GM13976 (cell line): ENCODE measurements around the gene PCDHGB5.
A peak's percentile ranks its signal among the peaks of the same experiment; 100 is the strongest.
"Not testable (repeated sequence)": the region's sequence is repeated elsewhere in the genome, so short reads cannot be mapped to it uniquely, and the experiment has no call there.

Experiments used
- DNase-seq: peaks from one replicate; pipeline ENCODE4 v3.0.0; 2012; ENCODE audit warnings: low spot score
- in situ Hi-C: fragments of 300-500 bp; cut with MboI; formaldehyde crosslinking; loops from one replicate; pipeline ENCODE4 v1.12.0; 2022; ENCODE audit warnings: low sequenced_read_pairs, mixed read lengths, inconsistent platforms; ENCODE audit not compliant: unreplicated experiment
- TF ChIP-seq, protein P1 (sequence below): IDR thresholded peaks from 2 replicates; pipeline ENCODE4 v1.5.1; 2012; ENCODE audit warnings: borderline replicate concordance, mild to moderate bottlenecking; ENCODE audit not compliant: insufficient read depth; ENCODE audit errors: extremely low read depth, missing control alignments, control extremely low read depth

The PCDHGB5 gene

DNA sequence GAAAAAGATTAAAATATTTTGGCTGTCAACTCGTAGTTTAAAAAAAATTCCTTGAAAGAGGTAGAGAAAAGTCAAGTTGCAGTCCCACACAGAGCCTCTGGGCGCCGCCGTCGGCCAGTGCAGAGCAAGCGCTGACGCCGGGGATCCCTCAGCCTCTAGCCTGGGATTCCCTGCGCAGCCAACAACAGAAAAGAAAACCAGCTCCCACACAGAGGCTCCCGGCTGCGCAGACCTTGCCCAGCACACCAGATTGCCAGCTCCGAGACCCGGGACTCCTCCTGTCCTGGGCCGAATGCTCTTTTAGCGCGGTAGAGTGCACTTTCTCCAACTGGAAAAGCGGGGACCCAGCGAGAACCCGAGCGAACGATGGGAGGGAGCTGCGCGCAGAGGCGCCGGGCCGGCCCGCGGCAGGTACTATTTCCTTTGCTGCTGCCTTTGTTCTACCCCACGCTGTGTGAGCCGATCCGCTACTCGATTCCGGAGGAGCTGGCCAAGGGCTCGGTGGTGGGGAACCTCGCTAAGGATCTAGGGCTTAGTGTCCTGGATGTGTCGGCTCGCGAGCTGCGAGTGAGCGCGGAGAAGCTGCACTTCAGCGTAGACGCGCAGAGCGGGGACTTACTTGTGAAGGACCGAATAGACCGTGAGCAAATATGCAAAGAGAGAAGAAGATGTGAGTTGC lies 19.9 kb downstream of the PCDHGB5 start, which contains the start of gene PCDHGB7:
PCDHGB7 (plus strand) TSS at position 184 of the 679 bp plus-strand sequence; CDS start at position 367, 183 bp downstream.
- peak; percentile 82 for DNase-seq
- TF ChIP-seq, protein P1, sequence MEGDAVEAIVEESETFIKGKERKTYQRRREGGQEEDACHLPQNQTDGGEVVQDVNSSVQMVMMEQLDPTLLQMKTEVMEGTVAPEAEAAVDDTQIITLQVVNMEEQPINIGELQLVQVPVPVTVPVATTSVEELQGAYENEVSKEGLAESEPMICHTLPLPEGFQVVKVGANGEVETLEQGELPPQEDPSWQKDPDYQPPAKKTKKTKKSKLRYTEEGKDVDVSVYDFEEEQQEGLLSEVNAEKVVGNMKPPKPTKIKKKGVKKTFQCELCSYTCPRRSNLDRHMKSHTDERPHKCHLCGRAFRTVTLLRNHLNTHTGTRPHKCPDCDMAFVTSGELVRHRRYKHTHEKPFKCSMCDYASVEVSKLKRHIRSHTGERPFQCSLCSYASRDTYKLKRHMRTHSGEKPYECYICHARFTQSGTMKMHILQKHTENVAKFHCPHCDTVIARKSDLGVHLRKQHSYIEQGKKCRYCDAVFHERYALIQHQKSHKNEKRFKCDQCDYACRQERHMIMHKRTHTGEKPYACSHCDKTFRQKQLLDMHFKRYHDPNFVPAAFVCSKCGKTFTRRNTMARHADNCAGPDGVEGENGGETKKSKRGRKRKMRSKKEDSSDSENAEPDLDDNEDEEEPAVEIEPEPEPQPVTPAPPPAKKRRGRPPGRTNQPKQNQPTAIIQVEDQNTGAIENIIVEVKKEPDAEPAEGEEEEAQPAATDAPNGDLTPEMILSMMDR = peak; percentile 52
- in situ Hi-C loops = not testable (repeated sequence)

DNA sequence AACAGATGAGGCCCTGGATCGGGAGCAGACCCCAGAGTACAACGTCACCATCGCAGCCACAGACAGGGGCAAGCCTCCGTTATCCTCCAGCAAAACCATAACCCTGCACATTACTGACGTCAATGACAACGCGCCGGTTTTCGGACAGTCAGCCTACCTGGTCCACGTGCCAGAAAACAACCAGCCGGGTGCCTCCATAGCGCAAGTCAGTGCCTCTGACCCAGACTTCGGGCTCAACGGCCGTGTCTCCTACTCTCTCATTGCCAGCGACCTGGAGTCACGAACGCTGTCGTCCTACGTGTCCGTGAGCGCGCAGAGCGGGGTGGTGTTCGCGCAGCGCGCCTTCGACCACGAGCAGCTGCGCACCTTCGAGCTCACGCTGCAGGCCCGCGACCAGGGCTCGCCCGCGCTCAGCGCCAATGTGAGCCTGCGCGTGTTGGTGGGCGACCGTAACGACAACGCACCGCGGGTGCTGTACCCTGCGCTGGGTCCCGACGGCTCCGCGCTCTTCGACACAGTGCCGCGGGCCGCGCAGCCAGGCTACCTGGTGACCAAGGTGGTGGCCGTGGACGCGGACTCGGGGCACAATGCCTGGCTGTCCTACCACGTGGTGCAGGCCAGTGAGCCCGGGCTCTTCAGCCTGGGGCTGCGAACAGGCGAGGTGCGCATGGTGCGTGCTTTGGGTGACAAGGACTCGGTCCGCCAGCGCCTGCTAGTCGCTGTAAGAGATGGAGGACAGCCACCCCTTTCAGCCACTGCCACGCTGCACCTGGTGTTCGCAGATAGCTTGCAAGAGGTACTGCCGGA lies 21.5 kb downstream of the PCDHGB5 start:
- no peak for DNase-seq
- TF ChIP-seq, protein P1 = no peak
- in situ Hi-C loops = no loop called here

DNA sequence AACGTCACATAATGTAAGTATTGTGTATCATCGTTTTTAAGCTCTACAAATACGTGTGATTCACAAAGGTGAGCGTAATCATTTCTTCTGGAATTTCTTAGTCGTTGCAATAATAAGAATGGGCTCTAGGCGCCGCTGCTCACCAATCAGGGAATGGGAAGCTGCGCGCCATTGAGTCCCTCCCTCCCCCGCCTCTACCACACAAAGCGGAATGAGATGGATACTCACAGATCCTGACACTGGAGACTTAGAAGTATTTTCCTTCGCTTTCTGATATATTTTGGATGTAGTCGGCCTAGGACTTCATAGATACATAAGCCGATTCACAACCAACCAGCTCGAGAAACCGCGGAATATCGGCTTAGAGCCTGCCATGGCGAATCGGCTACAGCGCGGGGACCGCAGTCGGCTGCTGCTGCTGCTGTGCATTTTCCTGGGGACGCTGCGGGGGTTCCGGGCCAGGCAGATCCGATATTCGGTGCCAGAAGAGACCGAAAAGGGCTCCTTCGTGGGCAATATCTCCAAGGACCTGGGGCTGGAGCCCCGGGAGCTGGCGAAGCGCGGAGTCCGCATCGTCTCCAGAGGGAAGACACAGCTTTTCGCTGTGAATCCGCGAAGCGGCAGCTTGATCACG lies 23.2 kb downstream of the PCDHGB5 start, which contains the start of gene PCDHGA11:
PCDHGA11 (plus strand) TSS at position 197 of the 634 bp plus-strand sequence; CDS start at position 374, 177 bp downstream.
- TF ChIP-seq, protein P1 = peak; percentile 71
- in situ Hi-C loops = loop anchor here (5.0 kb wide), 1 partner anchor 136 kb away; no protein-coding TSS in a partner anchor
- DNase-seq = peak; percentile 76

DNA sequence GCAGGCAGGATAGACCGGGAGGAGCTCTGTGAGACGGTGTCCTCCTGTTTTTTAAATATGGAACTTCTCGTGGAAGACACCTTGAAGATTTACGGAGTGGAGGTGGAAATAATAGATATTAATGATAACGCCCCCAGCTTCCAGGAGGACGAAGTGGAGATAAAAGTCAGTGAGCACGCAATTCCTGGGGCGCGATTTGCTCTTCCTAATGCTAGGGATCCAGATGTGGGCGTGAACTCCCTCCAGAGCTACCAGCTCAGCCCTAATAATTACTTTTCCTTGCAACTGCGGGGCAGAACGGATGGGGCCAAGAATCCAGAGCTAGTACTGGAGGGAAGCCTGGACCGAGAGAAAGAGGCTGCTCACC lies 23.7 kb downstream of the PCDHGB5 start:
- DNase-seq = no peak
- TF ChIP-seq, protein P1 = no peak
- in situ Hi-C loops = loop anchor here (5.0 kb wide), 1 partner anchor 136 kb away; no protein-coding TSS in a partner anchor

DNA sequence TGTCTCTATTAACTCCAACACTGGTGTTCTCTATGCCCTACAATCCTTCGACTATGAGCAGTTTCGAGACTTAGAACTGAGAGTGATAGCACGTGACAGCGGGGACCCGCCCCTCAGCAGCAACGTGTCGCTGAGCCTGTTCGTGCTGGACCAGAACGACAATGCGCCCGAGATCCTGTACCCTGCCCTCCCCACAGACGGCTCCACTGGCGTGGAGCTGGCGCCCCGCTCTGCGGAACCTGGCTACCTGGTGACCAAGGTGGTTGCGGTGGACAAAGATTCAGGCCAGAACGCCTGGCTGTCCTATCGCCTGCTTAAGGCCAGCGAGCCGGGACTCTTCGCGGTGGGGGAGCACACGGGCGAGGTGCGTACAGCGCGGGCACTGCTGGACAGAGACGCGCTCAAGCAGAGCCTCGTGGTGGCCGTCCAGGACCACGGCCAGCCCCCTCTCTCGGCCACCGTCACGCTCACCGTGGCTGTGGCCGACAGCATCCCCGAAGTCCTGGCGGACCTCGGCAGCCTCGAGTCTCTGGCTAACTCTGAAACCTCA lies 25.1 kb downstream of the PCDHGB5 start:
- no peak for DNase-seq
- in situ Hi-C loops = loop anchor here (5.0 kb wide), 1 partner anchor 134 kb away; no protein-coding TSS in a partner anchor
- TF ChIP-seq, protein P1 = no peak

DNA sequence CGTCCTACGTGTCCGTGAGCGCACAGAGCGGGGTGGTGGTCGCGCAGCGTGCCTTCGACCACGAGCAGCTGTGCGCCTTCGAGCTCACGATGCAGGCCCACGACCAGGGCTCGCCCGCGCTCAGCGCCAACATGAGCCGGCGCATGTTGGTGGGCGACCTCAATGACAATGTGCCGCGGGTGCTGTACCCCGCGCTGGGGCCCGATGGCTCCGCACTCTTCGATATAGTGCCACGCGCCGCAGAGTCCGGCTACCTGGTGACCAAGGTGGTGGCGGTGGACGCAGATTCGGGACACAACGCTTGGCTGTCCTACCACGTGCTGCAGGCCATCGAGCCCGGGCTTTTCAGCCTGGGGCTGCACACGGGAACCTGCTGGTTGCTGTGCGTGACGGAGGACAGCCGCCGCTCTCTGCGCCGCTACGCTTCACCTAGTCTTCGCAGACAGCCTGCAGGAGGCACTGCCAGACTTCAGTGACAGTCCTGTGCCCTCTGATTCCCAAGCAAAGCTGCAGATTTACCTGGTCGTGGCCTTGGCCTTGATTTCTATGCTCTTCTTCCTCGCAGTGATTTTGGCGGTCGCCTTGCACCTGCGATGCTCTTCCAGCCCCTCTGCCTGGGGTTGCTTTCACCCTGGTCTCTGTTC lies 30.2 kb downstream of the PCDHGB5 start:
- in situ Hi-C loops = no loop called here
- TF ChIP-seq, protein P1 = no peak
- DNase-seq = no peak
